ENCODE results near the gene MTG2. TPM values are rescaled to one million over a fixed set of nuclear protein-coding genes. Genes with fewer than 3 reads are reported as not detected.
A peak's percentile ranks its signal among the peaks of the same experiment; 100 is the strongest.

Gene MTG2
- total and polyA plus RNA-seq, 2 of the 4 experiments (the other 2 are of a cell fraction): 11.5 to 25.2 TPM

DNA sequence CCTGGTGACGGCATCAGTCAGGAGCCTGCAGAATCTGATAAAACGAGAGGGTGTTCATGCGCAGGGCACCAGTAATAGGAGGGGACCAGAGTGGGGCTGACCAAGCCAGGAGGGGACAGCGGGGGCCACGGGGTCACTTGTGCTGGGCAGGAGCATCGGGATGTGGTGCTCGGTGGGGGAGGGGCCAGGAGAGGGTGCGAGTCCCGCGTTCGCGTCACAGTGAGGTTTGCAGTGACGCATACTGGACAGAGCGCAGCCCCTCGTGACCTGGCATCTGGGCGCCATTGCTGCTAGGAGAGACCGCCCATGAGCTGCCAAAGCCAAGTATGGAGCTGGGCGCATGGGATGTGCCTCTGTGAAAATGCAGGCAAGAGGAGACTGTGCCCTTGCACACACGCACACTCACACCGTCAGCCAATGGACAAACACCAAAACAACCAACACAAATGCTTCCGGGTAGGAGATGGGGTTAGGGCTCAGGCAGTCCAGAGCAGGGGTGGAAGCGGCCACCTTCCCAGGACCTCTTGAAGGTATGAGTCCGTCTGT lies 13.9 kb upstream of the MTG2 start:
- ChIA-PET POLR2A (ENCODE audit: unreplicated experiment) (no interaction called here), CTCF (no interaction called here)
- Histone ChIP-seq H3K4me2 (ENCODE audit: low read depth, low read length) (no peak overlapping the region), H2BK120ac (ENCODE audit: low read depth, low read length) (no peak overlapping the region), H2BK20ac (ENCODE audit: low read depth, low read length) (no peak overlapping the region), H3K23ac (ENCODE audit: low read depth, low read length) (no peak overlapping the region), H4K8ac (ENCODE audit: low read depth in 2 of 2, low read length in 2 of 2) (no peak overlapping the region), H3K18ac (ENCODE audit: low read depth, low read length) (no peak overlapping the region), H3K9ac (ENCODE audit: low read depth, low read length) (no peak overlapping the region), H3K9me3 (ENCODE audit: control insufficient read depth, insufficient read depth, low read length) (no peaks in the 10 kb centered on the region), H3K27me3 (ENCODE audit: control insufficient read depth, insufficient read depth, low read length) (no peaks in the 10 kb centered on the region), H4K91ac (ENCODE audit: insufficient read depth, low read depth, low read length) (no peak overlapping the region), H2BK15ac (ENCODE audit: low read depth, low read length) (no peak overlapping the region), H3K14ac (replicated peaks; ENCODE audit: low read depth, low read length) (no peak overlapping the region), H3K27ac (ENCODE audit: insufficient read depth, low read length) (no peak overlapping the region), H4K20me1 (ENCODE audit: insufficient read depth, low read length) (no peaks in the 10 kb centered on the region; the same call in 1 of the 2 replicates), H4K5ac (ENCODE audit: low read depth, low read length) (no peak overlapping the region), H3K4ac (ENCODE audit: low read depth, low read length) (no peak overlapping the region), H2BK5ac (ENCODE audit: low read depth, low read length, poor library complexity, severe bottlenecking) (no peak overlapping the region), H3K4me3 (ENCODE audit: insufficient read depth, low read depth, low read length) (no peak overlapping the region), H3K36me3 (ENCODE audit: control insufficient read depth, insufficient read depth, low read length) (peaks cover 42% of the 10 kb centered on the region), H3K4me1 (ENCODE audit: control insufficient read depth, insufficient read depth, low read length) (no peaks in the 10 kb centered on the region; the same call in 1 of the 2 replicates), H2AK9ac (replicated peaks; ENCODE audit: low read depth, low read length, poor library complexity) (peak overlapping the region; percentile 42), H3K9me1 (ENCODE audit: insufficient read depth, low read length) (0 out of 2 replicates have a peak, but pooled peaks cover 3% of the 10 kb centered on the region), H3K79me1 (ENCODE audit: low read depth in 1 of 2, low read length in 2 of 2) (peaks cover 2 to 6% of the 10 kb centered on the region in 2 experiments; a peak in 3 of 4 replicates), H2AFZ (replicated peaks; ENCODE audit: low read length, poor library complexity) (no peak overlapping the region), H2AK5ac (ENCODE audit: low read depth, low read length) (no peak overlapping the region), H3K56ac (ENCODE audit: extremely low read depth, insufficient read depth, low read length) (no peak overlapping the region)
- no peak for DNase-seq
- no peak for ATAC-seq (ENCODE audit: low read depth)
- in situ Hi-C loops (cut with MboI; ENCODE audit: low sequenced_read_pairs): no loop called here
- no TSS peak for BruUV-seq (replicated peaks)
- intact Hi-C loops (cut with micrococcal nuclease): no loop called here
- TF ChIP-seq, protein P1, sequence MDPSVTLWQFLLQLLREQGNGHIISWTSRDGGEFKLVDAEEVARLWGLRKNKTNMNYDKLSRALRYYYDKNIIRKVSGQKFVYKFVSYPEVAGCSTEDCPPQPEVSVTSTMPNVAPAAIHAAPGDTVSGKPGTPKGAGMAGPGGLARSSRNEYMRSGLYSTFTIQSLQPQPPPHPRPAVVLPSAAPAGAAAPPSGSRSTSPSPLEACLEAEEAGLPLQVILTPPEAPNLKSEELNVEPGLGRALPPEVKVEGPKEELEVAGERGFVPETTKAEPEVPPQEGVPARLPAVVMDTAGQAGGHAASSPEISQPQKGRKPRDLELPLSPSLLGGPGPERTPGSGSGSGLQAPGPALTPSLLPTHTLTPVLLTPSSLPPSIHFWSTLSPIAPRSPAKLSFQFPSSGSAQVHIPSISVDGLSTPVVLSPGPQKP (IDR thresholded peaks at IDR 0.05; ENCODE audit: borderline replicate concordance, low read depth, low read length): no peak
- TF ChIP-seq BHLHE40 (IDR thresholded peaks at IDR 0.05; ENCODE audit: low read depth, low read length): no peak
- no peak for TF ChIP-seq MXI1 (IDR thresholded peaks at IDR 0.05; ENCODE audit: borderline replicate concordance, low read depth, low read length)
- TF ChIP-seq FOS (IDR thresholded peaks at IDR 0.05; ENCODE audit: low read depth, low read length): no peak
- no peak for TF ChIP-seq MAZ (IDR thresholded peaks at IDR 0.05; ENCODE audit: borderline replicate concordance, low read depth, low read length)
- no peak for TF ChIP-seq SMC3 (IDR thresholded peaks at IDR 0.05; ENCODE audit: low read depth, low read length)
- no peak for TF ChIP-seq NFE2L2 (IDR thresholded peaks at IDR 0.05; ENCODE audit: low read depth, low read length)
- TF ChIP-seq MAFK (IDR thresholded peaks at IDR 0.05; ENCODE audit: low read depth, low read length): no peak
- no peak for TF ChIP-seq RFX5 (IDR thresholded peaks at IDR 0.05; ENCODE audit: low read depth, low read length)
- no peak for TF ChIP-seq RAD21 (IDR thresholded peaks at IDR 0.05; ENCODE audit: low read length)
- WGBS, 2 experiments (ENCODE audit: extremely low coverage in 2 of 2, insufficient read length in 1 of 2): 94% methylated on average over 16 of the region's 23 CpGs; no CpG with 5 or more reads in 1 of the 2 experiments
- dilution Hi-C loops (cut with HindIII; ENCODE audit: low sequenced_read_pairs, unreplicated experiment): no loop called here

Data from IMR-90 (cell line).